Karpas-422 (cell line): ENCODE measurements around the gene CCDC82. TPM values are rescaled to one million over a fixed set of nuclear protein-coding genes. Genes with fewer than 3 reads are reported as not detected.

ENCODE experiments used
- DNase-seq: peaks from one replicate; pipeline ENCODE4 v3.0.0-alpha.2; 2015
- H2AFZ ChIP-seq: fragments of 200-600 bp; sonication (generic); 2 replicates; pipeline ENCODE4 v1.6.1; 2014; ENCODE audit warnings: antibody characterized with exemption, low read length, mixed read lengths
- H3K27ac ChIP-seq: fragments of 200-600 bp; sonication (generic); 2 replicates; pipeline ENCODE4 v1.5.1; 2014; ENCODE audit warnings: mild to moderate bottlenecking, low read length, moderate library complexity
- H3K27me3 ChIP-seq: fragments of 200-600 bp; sonication (generic); 2 replicates; pipeline ENCODE4 v1.6.1; 2014; ENCODE audit warnings: low read length, mixed read lengths
- H3K36me3 ChIP-seq: fragments of 200-600 bp; sonication (generic); 2 replicates; pipeline ENCODE4 v1.6.1; 2014; ENCODE audit warnings: low read length, mixed read lengths; ENCODE audit not compliant: insufficient read depth
- H3K4me1 ChIP-seq: fragments of 200-600 bp; sonication (generic); 2 replicates; pipeline ENCODE4 v1.6.1; 2014; ENCODE audit warnings: mild to moderate bottlenecking, low read length, mixed read lengths
- H3K4me2 ChIP-seq: fragments of 200-600 bp; sonication (generic); 2 replicates; pipeline ENCODE4 v1.6.1; 2014; ENCODE audit warnings: low read length, low read depth, mild to moderate bottlenecking; ENCODE audit not compliant: poor library complexity, severe bottlenecking
- H3K4me3 ChIP-seq: fragments of 200-600 bp; sonication (generic); 2 replicates; pipeline ENCODE4 v1.5.1; 2014; ENCODE audit warnings: mild to moderate bottlenecking, antibody characterized with exemption, low read length, mixed read lengths
- H3K79me2 ChIP-seq: fragments of 200-600 bp; sonication (generic); 2 replicates; pipeline ENCODE4 v1.6.1; 2014; ENCODE audit warnings: mild to moderate bottlenecking, low read length, mixed read lengths
- H3K9ac ChIP-seq: fragments of 200-600 bp; sonication (generic); 2 replicates; pipeline ENCODE4 v1.6.0; 2014; ENCODE audit warnings: low read length
- H3K9me2 ChIP-seq: fragments of 200-600 bp; sonication (generic), shearing (Covaris generic); replicated peaks from 2 replicates; pipeline ENCODE4 v1.6.0; 2014; ENCODE audit warnings: mild to moderate bottlenecking, low read length, moderate library complexity; ENCODE audit not compliant: insufficient read depth
- H3K9me3 ChIP-seq: fragments of 300-700, 200-600 bp; sonication (generic); 2 replicates; pipeline ENCODE4 v1.6.1; 2014; ENCODE audit warnings: low read length, mixed read lengths
- H4K20me1 ChIP-seq: fragments of 200-600 bp; sonication (generic); 2 replicates; pipeline ENCODE4 v1.6.1; 2014; ENCODE audit warnings: mild to moderate bottlenecking, antibody characterized with exemption, low read length, low read depth; ENCODE audit not compliant: insufficient read depth
- total RNA-seq: library from RNA; depleted of rRNA; stranded (reverse); fragments of >200 nt; shearing (Covaris generic); gene quantifications from 2 replicates; pipeline ENCODE4 v1.2.3, GENCODE V29; 2014; ENCODE audit warnings: low replicate concordance

The CCDC82 gene
- total RNA-seq, 1 experiment from 2014 or later, result 88.6 TPM

DNA sequence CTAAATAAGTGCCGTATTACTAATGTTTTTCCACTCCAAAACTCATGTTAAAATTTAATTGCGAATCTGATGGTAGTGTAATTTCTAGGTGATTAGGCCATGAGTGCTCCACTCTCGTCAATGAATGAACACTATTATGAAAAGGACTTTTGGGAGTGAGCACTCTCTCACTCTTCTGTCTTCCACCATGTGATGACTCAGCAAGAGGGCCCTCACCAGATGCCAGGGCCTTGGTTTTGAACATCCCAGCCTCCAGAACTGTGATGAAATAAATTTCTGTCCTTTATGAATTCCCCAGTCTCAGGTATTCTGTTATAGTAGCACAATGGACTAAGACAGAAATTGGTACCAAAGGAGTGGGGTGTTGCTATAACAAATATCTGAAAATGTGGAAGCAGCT, 8.2 kb upstream of the CCDC82 start:
- Histone ChIP-seq H3K9me2 (no peaks in the 10 kb centered on the region), H3K27me3 (no peaks in the 10 kb centered on the region), H2AFZ (no peak overlapping the region), H3K36me3 (no peaks in the 10 kb centered on the region), H3K27ac (no peak overlapping the region), H3K9me3 (no peaks in the 10 kb centered on the region), H3K9ac (no peak overlapping the region), H3K4me1 (no peaks in the 10 kb centered on the region), H3K4me2 (no peak overlapping the region), H3K4me3 (no peak overlapping the region), H4K20me1 (peaks cover 7% of the 10 kb centered on the region; the same call in 1 of the 2 replicates), H3K79me2 (no peaks in the 10 kb centered on the region)
- DNase-seq, result no peak

DNA sequence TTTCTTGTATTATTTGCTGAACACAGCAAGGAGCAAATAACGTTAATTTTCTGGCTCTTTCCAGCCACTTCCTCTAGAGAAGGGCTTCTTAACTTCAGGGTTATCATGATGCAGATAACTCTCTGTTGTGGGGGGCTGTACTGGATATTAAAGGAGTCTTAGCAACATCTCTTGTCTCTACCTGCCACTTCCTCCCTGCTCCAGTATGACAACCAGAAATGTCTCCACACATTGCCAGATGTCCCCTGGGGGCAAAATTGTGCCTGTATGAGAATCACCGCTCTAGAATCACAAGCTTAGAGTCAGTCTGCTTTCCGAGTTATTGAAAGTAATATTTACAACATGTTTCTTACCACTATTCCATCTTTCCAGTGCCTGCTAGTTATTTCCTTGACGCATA, 6.9 kb upstream of the CCDC82 start:
- H3K4me1 ChIP-seq, result no peaks in the 10 kb centered on the region
- no peak overlapping the region for H3K4me3 ChIP-seq
- no peak for DNase-seq
- H3K9me2 ChIP-seq, result no peaks in the 10 kb centered on the region
- H4K20me1 ChIP-seq, result peaks cover 7% of the 10 kb centered on the region; the same call in 1 of the 2 replicates
- no peaks in the 10 kb centered on the region for H3K9me3 ChIP-seq
- no peaks in the 10 kb centered on the region for H3K27me3 ChIP-seq
- no peaks in the 10 kb centered on the region for H3K36me3 ChIP-seq
- no peak overlapping the region for H3K27ac ChIP-seq
- no peak overlapping the region for H3K9ac ChIP-seq
- H3K4me2 ChIP-seq, result no peak overlapping the region
- H3K79me2 ChIP-seq, result peaks cover under 1% of the 10 kb centered on the region; the same call in 1 of the 2 replicates
- no peak overlapping the region for H2AFZ ChIP-seq

GRCh38 chr11:96394773-96395172, 5.1 kb upstream of the CCDC82 start:
- H3K9ac ChIP-seq, result no peak overlapping the region
- H3K9me3 ChIP-seq, result no peaks in the 10 kb centered on the region
- H2AFZ ChIP-seq, result no peak overlapping the region
- H3K4me1 ChIP-seq, result peaks cover 9% of the 10 kb centered on the region
- H3K9me2 ChIP-seq, result no peaks in the 10 kb centered on the region
- H3K27ac ChIP-seq, result no peak overlapping the region
- no peak overlapping the region for H3K4me3 ChIP-seq
- H3K79me2 ChIP-seq, result peaks cover 16% of the 10 kb centered on the region
- peaks cover 7% of the 10 kb centered on the region; the same call in 1 of the 2 replicates for H4K20me1 ChIP-seq
- H3K4me2 ChIP-seq, result no peak overlapping the region
- no peaks in the 10 kb centered on the region for H3K27me3 ChIP-seq
- no peaks in the 10 kb centered on the region for H3K36me3 ChIP-seq
- DNase-seq, result no peak

DNA sequence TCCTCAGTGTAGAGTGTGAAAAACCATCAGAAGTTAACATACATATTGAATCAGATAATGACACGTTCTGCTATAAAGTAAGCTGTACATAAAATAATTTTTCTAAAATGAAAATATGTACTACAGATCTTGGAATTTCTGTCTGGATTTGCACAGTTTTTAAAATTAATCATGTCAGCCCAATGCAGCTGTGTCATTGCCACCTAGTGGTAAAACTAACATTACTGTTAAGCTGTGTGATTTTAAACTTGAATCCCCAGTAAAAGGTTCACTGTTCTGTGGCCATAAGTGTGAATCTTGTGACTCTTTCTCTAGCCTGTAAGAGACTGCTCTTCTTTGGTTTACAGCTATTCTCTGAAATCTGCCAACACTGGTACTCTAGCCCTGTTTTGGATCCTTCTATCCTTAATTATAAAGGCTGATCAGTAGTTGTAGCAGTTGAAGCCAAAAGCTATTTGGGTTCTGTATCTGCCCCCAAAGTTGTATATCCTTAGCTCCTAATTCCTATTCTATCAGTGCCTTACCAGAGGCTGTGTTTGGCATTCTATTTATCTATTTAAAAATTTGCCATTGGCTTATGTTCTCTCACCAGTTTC, 4.1 kb upstream of the CCDC82 start:
- no peak overlapping the region for H3K9ac ChIP-seq
- DNase-seq, result peak; percentile 85
- no peaks in the 10 kb centered on the region for H3K9me3 ChIP-seq
- no peaks in the 10 kb centered on the region for H3K36me3 ChIP-seq
- no peak overlapping the region for H2AFZ ChIP-seq
- H3K4me2 ChIP-seq, result no peak overlapping the region
- no peaks in the 10 kb centered on the region for H3K9me2 ChIP-seq
- peaks cover 22% of the 10 kb centered on the region for H3K79me2 ChIP-seq
- H4K20me1 ChIP-seq, result peaks cover 7% of the 10 kb centered on the region; the same call in 1 of the 2 replicates
- H3K27ac ChIP-seq, result no peak overlapping the region
- H3K4me1 ChIP-seq, result peaks cover 9% of the 10 kb centered on the region
- no peak overlapping the region for H3K4me3 ChIP-seq
- no peaks in the 10 kb centered on the region for H3K27me3 ChIP-seq

GRCh38 chr11:96391698-96392307, 2.1 kb upstream of the CCDC82 start:
- H3K4me3 ChIP-seq, result no peak overlapping the region
- no peak overlapping the region for H3K27ac ChIP-seq
- no peaks in the 10 kb centered on the region for H3K9me3 ChIP-seq
- peaks cover 42% of the 10 kb centered on the region for H3K79me2 ChIP-seq
- no peak overlapping the region for H3K4me2 ChIP-seq
- H4K20me1 ChIP-seq, result peaks cover 7% of the 10 kb centered on the region; the same call in 1 of the 2 replicates
- H2AFZ ChIP-seq, result no peak overlapping the region
- peaks cover 29% of the 10 kb centered on the region for H3K4me1 ChIP-seq
- H3K9ac ChIP-seq, result no peak overlapping the region
- peaks cover 2% of the 10 kb centered on the region; the same call in 1 of the 2 replicates for H3K36me3 ChIP-seq
- no peaks in the 10 kb centered on the region for H3K9me2 ChIP-seq
- DNase-seq, result no peak
- H3K27me3 ChIP-seq, result no peaks in the 10 kb centered on the region

- H3K79me2 ChIP-seq, result peaks cover 56% of the 10 kb centered on the region
- H3K4me3 ChIP-seq, result peak overlapping the region; percentile 82
- no peaks in the 10 kb centered on the region for H3K9me2 ChIP-seq
- H3K36me3 ChIP-seq, result peaks cover 14% of the 10 kb centered on the region; the same call in 1 of the 2 replicates
- H3K4me2 ChIP-seq, result peak overlapping the region; percentile 81
- H3K27ac ChIP-seq, result no peak overlapping the region
- H3K27me3 ChIP-seq, result no peaks in the 10 kb centered on the region
- H4K20me1 ChIP-seq, result peaks cover 7% of the 10 kb centered on the region; the same call in 1 of the 2 replicates
- peaks cover 29% of the 10 kb centered on the region for H3K4me1 ChIP-seq
- no peak for DNase-seq
- peak overlapping the region; percentile 75 for H3K9ac ChIP-seq
- peak overlapping the region; percentile 78 for H2AFZ ChIP-seq
- H3K9me3 ChIP-seq, result no peaks in the 10 kb centered on the region
Observed at GRCh38 chr11:96390488-96390792, 728 bp upstream of the CCDC82 start.

- no peak for DNase-seq
- H3K27me3 ChIP-seq, result no peaks in the 10 kb centered on the region
- no peaks in the 10 kb centered on the region for H3K9me3 ChIP-seq
- H3K79me2 ChIP-seq, result peaks cover 66% of the 10 kb centered on the region
- H2AFZ ChIP-seq, result peak overlapping the region; percentile 86
- H3K4me3 ChIP-seq, result peak overlapping the region; percentile 82
- H3K27ac ChIP-seq, result peak overlapping the region; percentile 55
- H3K9me2 ChIP-seq, result no peaks in the 10 kb centered on the region
- peak overlapping the region; percentile 81 for H3K4me2 ChIP-seq
- peaks cover 25% of the 10 kb centered on the region for H3K36me3 ChIP-seq
- H4K20me1 ChIP-seq, result peaks cover 2% of the 10 kb centered on the region; the same call in 1 of the 2 replicates
- H3K9ac ChIP-seq, result peak overlapping the region; percentile 75
- H3K4me1 ChIP-seq, result peaks cover 29% of the 10 kb centered on the region
Observed at GRCh38 chr11:96388891-96389719, 607 bp downstream of the CCDC82 start.

GRCh38 chr11:96385187-96385586, 4.5 kb downstream of the CCDC82 start:
- DNase-seq, result no peak
- peaks cover 20% of the 10 kb centered on the region for H3K4me1 ChIP-seq
- no peaks in the 10 kb centered on the region for H3K9me3 ChIP-seq
- H3K4me3 ChIP-seq, result no peak overlapping the region
- no peaks in the 10 kb centered on the region for H4K20me1 ChIP-seq
- H3K9me2 ChIP-seq, result no peaks in the 10 kb centered on the region
- H3K4me2 ChIP-seq, result no peak overlapping the region
- no peak overlapping the region for H3K27ac ChIP-seq
- no peak overlapping the region for H2AFZ ChIP-seq
- peaks cover 77% of the 10 kb centered on the region for H3K79me2 ChIP-seq
- no peaks in the 10 kb centered on the region for H3K27me3 ChIP-seq
- H3K9ac ChIP-seq, result no peak overlapping the region
- peaks cover 51% of the 10 kb centered on the region for H3K36me3 ChIP-seq
